Lower leg skin (tissue), 3 donors: ENCODE measurements around the gene CHCHD1.

Source experiments
- POLR2A ChIP-seq, 2 donors: fragments of 450-650 bp; IDR thresholded peaks; one replicate each; pipeline ENCODE4 v1.6.1; 2016 to 2017; ENCODE audit warnings: antibody characterized with exemption in 2 of 2, mild to moderate bottlenecking in 1 of 2, moderate library complexity in 1 of 2
- TF ChIP-seq, protein P1 (sequence below), 3 donors: fragments of 450-650 bp; IDR thresholded peaks; one replicate each; pipeline ENCODE4 v1.5.1; 2016; ENCODE audit warnings: antibody characterized with exemption in 3 of 3, mild to moderate bottlenecking in 3 of 3, moderate library complexity in 2 of 3

GRCh38 chr10:73816917-73817729 is 35.3 kb downstream of the CHCHD1 start:
- TF ChIP-seq, protein P1, sequence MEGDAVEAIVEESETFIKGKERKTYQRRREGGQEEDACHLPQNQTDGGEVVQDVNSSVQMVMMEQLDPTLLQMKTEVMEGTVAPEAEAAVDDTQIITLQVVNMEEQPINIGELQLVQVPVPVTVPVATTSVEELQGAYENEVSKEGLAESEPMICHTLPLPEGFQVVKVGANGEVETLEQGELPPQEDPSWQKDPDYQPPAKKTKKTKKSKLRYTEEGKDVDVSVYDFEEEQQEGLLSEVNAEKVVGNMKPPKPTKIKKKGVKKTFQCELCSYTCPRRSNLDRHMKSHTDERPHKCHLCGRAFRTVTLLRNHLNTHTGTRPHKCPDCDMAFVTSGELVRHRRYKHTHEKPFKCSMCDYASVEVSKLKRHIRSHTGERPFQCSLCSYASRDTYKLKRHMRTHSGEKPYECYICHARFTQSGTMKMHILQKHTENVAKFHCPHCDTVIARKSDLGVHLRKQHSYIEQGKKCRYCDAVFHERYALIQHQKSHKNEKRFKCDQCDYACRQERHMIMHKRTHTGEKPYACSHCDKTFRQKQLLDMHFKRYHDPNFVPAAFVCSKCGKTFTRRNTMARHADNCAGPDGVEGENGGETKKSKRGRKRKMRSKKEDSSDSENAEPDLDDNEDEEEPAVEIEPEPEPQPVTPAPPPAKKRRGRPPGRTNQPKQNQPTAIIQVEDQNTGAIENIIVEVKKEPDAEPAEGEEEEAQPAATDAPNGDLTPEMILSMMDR (IDR thresholded peaks at IDR 0.05) = no peak
- no peak for TF ChIP-seq POLR2A (IDR thresholded peaks at IDR 0.05)
